GM19468 (cell line): ENCODE measurements around the gene SERINC4.

Source experiments
- ATAC-seq: cut with Tn5 transposase; IDR thresholded peaks from one replicate; pipeline ENCODE4 v1.9.1; 2021; ENCODE audit warnings: mild to moderate bottlenecking, moderate library complexity, moderate number of reproducible peaks; ENCODE audit not compliant: unreplicated experiment; ENCODE audit errors: extremely low read depth

Gene SERINC4

GRCh38 chr15:43799209-43799944 is 643 bp downstream of the SERINC4 start:
- ATAC-seq = no peak

- no peak for ATAC-seq
Observed at GRCh38 chr15:43796566-43796965, 3.5 kb downstream of the SERINC4 start.

- ATAC-seq = no peak
Observed at GRCh38 chr15:43795997-43796396, 4.0 kb downstream of the SERINC4 start.

- no peak for ATAC-seq
Observed at GRCh38 chr15:43795197-43795596, 4.8 kb downstream of the SERINC4 start.

GRCh38 chr15:43794269-43795037 is 5.6 kb downstream of the SERINC4 start:
- no peak for ATAC-seq

- ATAC-seq = no peak
Observed at GRCh38 chr15:43793647-43794046, 6.4 kb downstream of the SERINC4 start.

- ATAC-seq = no peak
Observed at GRCh38 chr15:43792761-43793476, 7.1 kb downstream of the SERINC4 start.

GRCh38 chr15:43791993-43792760 is 7.8 kb downstream of the SERINC4 start, which contains the start of gene SERF2:
TSS of gene SERF2 (plus strand) at chr15:43792320. CDS start at chr15:43792377, 57 bp downstream.
- ATAC-seq = peak; percentile 70

- ATAC-seq = no peak
Observed at GRCh38 chr15:43789409-43789808, 10.6 kb downstream of the SERINC4 start.

- no peak for ATAC-seq
Observed at GRCh38 chr15:43779016-43779415, 21.0 kb downstream of the SERINC4 start.

GRCh38 chr15:43777267-43777914 is 22.6 kb downstream of the SERINC4 start:
- peak; percentile 26 for ATAC-seq

GRCh38 chr15:43776718-43777266 is 23.2 kb downstream of the SERINC4 start, which contains the start of gene ELL3:
TSS of gene ELL3 (minus strand) at chr15:43776966. CDS start at chr15:43776901, 65 bp downstream.
- ATAC-seq = peak; percentile 15

GRCh38 chr15:43776101-43776717 is 23.8 kb downstream of the SERINC4 start:
- no peak for ATAC-seq

- ATAC-seq = no peak
Observed at GRCh38 chr15:43775411-43775965, 24.5 kb downstream of the SERINC4 start.

- no peak for ATAC-seq
Observed at GRCh38 chr15:43774062-43774461, 26.0 kb downstream of the SERINC4 start.

- ATAC-seq = no peak
Observed at GRCh38 chr15:43772624-43773023, 27.4 kb downstream of the SERINC4 start.

- no peak for ATAC-seq
Observed at GRCh38 chr15:43771816-43772215, 28.2 kb downstream of the SERINC4 start.

- no peak for ATAC-seq
Observed at GRCh38 chr15:43769584-43770228, 30.3 kb downstream of the SERINC4 start.
